H9 (cell line): ENCODE measurements around the gene RHBDL1. TPM values are rescaled to one million over a fixed set of nuclear protein-coding genes. Genes with fewer than 3 reads are reported as not detected.

Experiments used
- DNase-seq: peaks from one replicate; pipeline ENCODE4 v3.0.0-alpha.2; 2017
- H2AFZ ChIP-seq: one replicate; pipeline ENCODE4 v1.6.1; 2013; ENCODE audit warnings: mild to moderate bottlenecking, low read length, control low read depth, moderate library complexity
- H2AK5ac ChIP-seq: 2 replicates; pipeline ENCODE4 v1.6.1; 2013; ENCODE audit warnings: low read length, control low read depth, mixed read lengths; ENCODE audit not compliant: insufficient read length
- H2BK120ac ChIP-seq: one replicate; pipeline ENCODE4 v1.6.1; 2013; ENCODE audit warnings: low read depth, mild to moderate bottlenecking, low read length, control low read depth, inconsistent platforms; ENCODE audit not compliant: poor library complexity, severe bottlenecking
- H2BK12ac ChIP-seq: 2 replicates; pipeline ENCODE4 v1.6.1; 2013; ENCODE audit warnings: low read length, control low read depth, mixed read lengths, low read depth; ENCODE audit not compliant: insufficient read length
- H2BK15ac ChIP-seq: 2 replicates; pipeline ENCODE4 v1.6.1; 2013; ENCODE audit warnings: low read depth, low read length, control low read depth
- H2BK20ac ChIP-seq: one replicate; pipeline ENCODE4 v1.6.1; 2013; ENCODE audit warnings: low read depth, mild to moderate bottlenecking, low read length, control low read depth, inconsistent platforms; ENCODE audit not compliant: poor library complexity, severe bottlenecking
- H2BK5ac ChIP-seq: 2 replicates; pipeline ENCODE4 v1.6.1; 2013; ENCODE audit warnings: low read length, control low read depth, mixed read lengths; ENCODE audit not compliant: insufficient read length
- H3K14ac ChIP-seq: 2 replicates; pipeline ENCODE4 v1.6.1; 2013; ENCODE audit warnings: low read length, control low read depth; ENCODE audit not compliant: insufficient read depth
- H3K18ac ChIP-seq: 2 replicates; pipeline ENCODE4 v1.6.1; 2013; ENCODE audit warnings: low read depth, mild to moderate bottlenecking, mixed read lengths, low read length, control low read depth; ENCODE audit not compliant: insufficient read length
- H3K23ac ChIP-seq: 2 replicates; pipeline ENCODE4 v1.6.1; 2013; ENCODE audit warnings: low read length, control low read depth, mixed read lengths, low read depth; ENCODE audit not compliant: insufficient read length
- H3K23me2 ChIP-seq: 2 replicates; pipeline ENCODE4 v1.6.1; 2013; ENCODE audit warnings: low read depth, mild to moderate bottlenecking, mixed read lengths, low read length, control low read depth; ENCODE audit not compliant: insufficient read length, poor library complexity, severe bottlenecking
- H3K27ac ChIP-seq: 2 replicates; pipeline ENCODE4 v1.5.1; 2013; ENCODE audit warnings: low read length, control low read depth, mixed read lengths, low read depth; ENCODE audit not compliant: insufficient read length
- H3K27me3 ChIP-seq: 2 replicates; pipeline ENCODE4 v1.6.1; 2013; ENCODE audit warnings: low read length, control low read depth, inconsistent platforms; ENCODE audit not compliant: insufficient read depth
- H3K4ac ChIP-seq: 2 replicates; pipeline ENCODE4 v1.6.1; 2013; ENCODE audit warnings: low read depth, mild to moderate bottlenecking, control low read depth, inconsistent platforms, low read length, moderate library complexity
- H3K4me1 ChIP-seq: 2 replicates; pipeline ENCODE4 v1.6.1; 2013; ENCODE audit warnings: low read length, control low read depth, inconsistent platforms; ENCODE audit not compliant: insufficient read depth
- H3K4me2 ChIP-seq: 2 replicates; pipeline ENCODE4 v1.6.1; 2013; ENCODE audit warnings: low read length, control low read depth, mixed read lengths; ENCODE audit not compliant: insufficient read length, insufficient read depth
- H3K56ac ChIP-seq: 2 replicates; pipeline ENCODE4 v1.6.1; 2013; ENCODE audit warnings: low read depth, mild to moderate bottlenecking, mixed read lengths, low read length, control low read depth; ENCODE audit not compliant: insufficient read length
- H3K79me1 ChIP-seq: 2 replicates; pipeline ENCODE4 v1.6.1; 2013; ENCODE audit warnings: low read depth, mild to moderate bottlenecking, moderate library complexity, low read length, control low read depth, inconsistent platforms; ENCODE audit not compliant: insufficient read depth, poor library complexity, severe bottlenecking
- H3K79me2 ChIP-seq: 2 replicates; pipeline ENCODE4 v1.6.1; 2013; ENCODE audit warnings: low read length, control low read depth, inconsistent platforms; ENCODE audit not compliant: insufficient read depth
- H3K9ac ChIP-seq: 2 replicates; pipeline ENCODE4 v1.6.1; 2013; ENCODE audit warnings: low read length, control low read depth, mixed read lengths; ENCODE audit not compliant: insufficient read length; ENCODE audit errors: extremely low read depth
- H3K9me3 ChIP-seq: one replicate; pipeline ENCODE4 v1.6.1; 2013; ENCODE audit warnings: low read depth, low read length, inconsistent platforms; ENCODE audit not compliant: control insufficient read depth
- H3T11ph ChIP-seq: one replicate; pipeline ENCODE4 v1.6.1; 2013; ENCODE audit warnings: mild to moderate bottlenecking, low read length, control low read depth, inconsistent platforms
- H4K20me1 ChIP-seq: one replicate; pipeline ENCODE4 v1.6.1; 2013; ENCODE audit not compliant: control insufficient read depth, insufficient read length, insufficient read depth
- H4K5ac ChIP-seq: 2 replicates; pipeline ENCODE4 v1.6.1; 2013; ENCODE audit warnings: low read depth, mild to moderate bottlenecking, mixed read lengths, low read length, control low read depth; ENCODE audit not compliant: insufficient read length
- H4K8ac ChIP-seq: replicated peaks from 2 replicates; pipeline ENCODE4 v1.6.1; 2013; ENCODE audit warnings: low read length, control low read depth, mixed read lengths, low read depth; ENCODE audit not compliant: insufficient read length
- H4K91ac ChIP-seq: 2 replicates; pipeline ENCODE4 v1.6.1; 2013; ENCODE audit warnings: low read depth, mild to moderate bottlenecking, moderate library complexity, mixed read lengths, low read length, control low read depth; ENCODE audit not compliant: insufficient read length
- H3K27ac Mint-ChIP-seq, 3 experiments: 2 replicates in 2 of 3; 3 replicates in 1 of 3; pipeline ENCODE4 v1.8.0; 2020 to 2021; ENCODE audit warnings: mixed read lengths in 3 of 3, mild to moderate bottlenecking in 1 of 3, moderate library complexity in 1 of 3
- H3K27me3 Mint-ChIP-seq: 2 replicates; pipeline ENCODE4 v1.8.0; 2021; ENCODE audit warnings: low read depth, mild to moderate bottlenecking, moderate library complexity, mixed read lengths
- H3K36me3 Mint-ChIP-seq, 3 experiments: 2 replicates in 2 of 3; 3 replicates in 1 of 3; pipeline ENCODE4 v1.8.0; 2020 to 2021; ENCODE audit warnings: low read depth in 3 of 3, mixed read lengths in 3 of 3; ENCODE audit not compliant: insufficient read depth in 1 of 3
- H3K4me1 Mint-ChIP-seq, 2 experiments: 2 replicates each; pipeline ENCODE4 v1.8.0; 2020; ENCODE audit warnings: mixed read lengths in 2 of 2
- H3K4me3 Mint-ChIP-seq, 2 experiments: 2 replicates in 1 of 2; 3 replicates in 1 of 2; pipeline ENCODE4 v1.8.0; 2020 to 2021; ENCODE audit warnings: mild to moderate bottlenecking in 2 of 2, mixed read lengths in 2 of 2, moderate library complexity in 1 of 2
- H3K9me3 Mint-ChIP-seq, 2 experiments: 2 replicates in 1 of 2; 3 replicates in 1 of 2; pipeline ENCODE4 v1.8.0; 2020; ENCODE audit warnings: mild to moderate bottlenecking in 2 of 2, mixed read lengths in 2 of 2, moderate library complexity in 1 of 2
- WGBS: extraction: QIAGEN DNeasy Blood & Tissue Kit; methylation state at CpG from one replicate; pipeline ENCODE4 v1.1.7; 2013; ENCODE audit warnings: missing lambda C conversion rate, low lambda C conversion rate, mixed read lengths; ENCODE audit not compliant: insufficient read length; ENCODE audit errors: extremely low coverage; 5-methylcytosine and 5-hydroxymethylcytosine counted together
- total RNA-seq: library from RNA; stranded (reverse); gene quantifications from 2 replicates; pipeline ENCODE4 v1.2.1, GENCODE V29; 2021
- TF ChIP-seq, protein P1 (sequence below): fragments of 200-600 bp; sonication (generic); conservative IDR thresholded peaks from 3 replicates; pipeline ENCODE4 v1.8.0; 2021; ENCODE audit warnings: antibody characterized with exemption, mild to moderate bottlenecking

The RHBDL1 gene
- total RNA-seq, 1 experiment from 2014 or later = 7.6 TPM

DNA sequence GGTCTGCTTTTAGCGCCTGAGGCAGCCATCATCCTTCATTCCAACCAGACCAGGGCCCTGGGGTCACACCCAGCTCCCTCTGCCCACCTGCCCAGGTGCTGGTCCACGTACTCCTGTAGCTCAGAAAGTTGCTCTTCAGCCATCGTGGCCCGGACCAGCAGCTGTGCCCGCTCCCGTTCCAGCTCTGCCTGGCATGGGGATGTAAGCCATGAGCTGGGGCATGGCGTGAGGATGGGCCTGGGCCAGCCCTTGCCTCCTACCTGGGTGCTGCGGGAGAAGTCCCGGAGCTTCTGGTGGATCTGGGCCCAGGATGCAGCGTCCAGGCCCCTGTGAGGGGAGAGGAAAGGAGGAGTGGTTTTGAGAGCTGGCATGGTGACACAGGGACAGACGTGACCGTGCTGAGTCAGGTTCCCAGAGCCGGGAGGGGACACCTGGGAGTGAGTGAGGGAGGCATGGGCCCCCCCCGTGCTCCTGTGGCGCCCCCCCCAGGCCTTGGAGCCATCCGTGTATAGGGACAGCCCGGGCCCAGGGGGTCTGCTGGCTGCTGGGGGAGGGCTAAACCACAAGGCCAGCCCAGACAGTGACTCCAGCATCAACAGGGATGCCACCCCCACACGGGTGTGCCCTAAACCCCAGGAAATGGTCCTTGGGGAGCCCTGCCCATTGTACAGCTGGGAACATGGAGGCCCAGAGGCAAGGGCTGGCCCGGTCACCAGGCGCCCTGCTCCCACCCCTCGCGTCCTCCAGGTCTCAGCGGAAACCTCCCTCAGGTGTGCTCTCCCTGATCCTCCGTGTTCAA, 47.6 kb downstream of the RHBDL1 start:
- Histone ChIP-seq H3K79me1 (no peaks in the 10 kb centered on the region), H3K23me2 (peaks cover 9% of the 10 kb centered on the region), H4K91ac (no peak overlapping the region), H3K18ac (no peak overlapping the region), H2BK20ac (no peak overlapping the region), H3K9ac (no peak overlapping the region), H2AFZ (no peak overlapping the region), H3K79me2 (no peaks in the 10 kb centered on the region), H4K20me1 (no peaks in the 10 kb centered on the region), H4K8ac (no peak overlapping the region), H3K4me1 (no peaks in the 10 kb centered on the region), H3K27ac (no peak overlapping the region), H3K14ac (no peak overlapping the region; the same call in 1 of the 2 replicates), H3K27me3 (no peaks in the 10 kb centered on the region), H2AK5ac (no peak overlapping the region), H3K9me3 (no peaks in the 10 kb centered on the region), H2BK12ac (no peak overlapping the region), H3T11ph (no peak overlapping the region), H2BK120ac (no peak overlapping the region), H3K4ac (no peak overlapping the region), H4K5ac (no peak overlapping the region), H3K23ac (no peak overlapping the region), H2BK15ac (no peak overlapping the region), H2BK5ac (no peak overlapping the region), H3K4me2 (no peak overlapping the region), H3K56ac (no peak overlapping the region)
- H3K36me3 Mint-ChIP-seq = peaks cover 0 to 5% (median 3%) of the 10 kb centered on the region in 3 experiments; a peak in 1 of 7 replicates
- H3K4me1 Mint-ChIP-seq = peaks cover 8 to 18% of the 10 kb centered on the region in 2 experiments
- H3K27ac Mint-ChIP-seq = no peak overlapping the region
- no peaks in the 10 kb centered on the region for H3K9me3 Mint-ChIP-seq
- H3K4me3 Mint-ChIP-seq = no peak overlapping the region
- DNase-seq = no peak
- peaks cover 27% of the 10 kb centered on the region for H3K27me3 Mint-ChIP-seq
- no CpG with 5 or more reads among the region's 24 CpGs for WGBS
- TF ChIP-seq, protein P1, sequence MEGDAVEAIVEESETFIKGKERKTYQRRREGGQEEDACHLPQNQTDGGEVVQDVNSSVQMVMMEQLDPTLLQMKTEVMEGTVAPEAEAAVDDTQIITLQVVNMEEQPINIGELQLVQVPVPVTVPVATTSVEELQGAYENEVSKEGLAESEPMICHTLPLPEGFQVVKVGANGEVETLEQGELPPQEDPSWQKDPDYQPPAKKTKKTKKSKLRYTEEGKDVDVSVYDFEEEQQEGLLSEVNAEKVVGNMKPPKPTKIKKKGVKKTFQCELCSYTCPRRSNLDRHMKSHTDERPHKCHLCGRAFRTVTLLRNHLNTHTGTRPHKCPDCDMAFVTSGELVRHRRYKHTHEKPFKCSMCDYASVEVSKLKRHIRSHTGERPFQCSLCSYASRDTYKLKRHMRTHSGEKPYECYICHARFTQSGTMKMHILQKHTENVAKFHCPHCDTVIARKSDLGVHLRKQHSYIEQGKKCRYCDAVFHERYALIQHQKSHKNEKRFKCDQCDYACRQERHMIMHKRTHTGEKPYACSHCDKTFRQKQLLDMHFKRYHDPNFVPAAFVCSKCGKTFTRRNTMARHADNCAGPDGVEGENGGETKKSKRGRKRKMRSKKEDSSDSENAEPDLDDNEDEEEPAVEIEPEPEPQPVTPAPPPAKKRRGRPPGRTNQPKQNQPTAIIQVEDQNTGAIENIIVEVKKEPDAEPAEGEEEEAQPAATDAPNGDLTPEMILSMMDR = no peak
